ENCODE data around the gene BBS1.
A peak's percentile ranks its signal among the peaks of the same experiment; 100 is the strongest.
"Not testable (repeated sequence)": the region's sequence is repeated elsewhere in the genome, so short reads cannot be mapped to it uniquely, and the experiment has no call there.

Gene BBS1

GRCh38 chr11:66510271-66510989 lies at the start of gene BBS1:
TSS of gene BBS1 (plus strand) at chr11:66510635. CDS start at chr11:66510660, 25 bp downstream.
- H3K27ac ChIP-seq, result peak within 1 kb of the TSS; percentile 66
- TF ChIP-seq ZFX (IDR thresholded peaks at IDR 0.05) (peak; percentile 86; the same call in 1 of the 2 replicates), CTCF (conservative IDR thresholded peaks at IDR 0.05) (no peak)

GRCh38 chr11:66462010-66462409 lies 48.4 kb upstream of the BBS1 start:
- no peak for TF ChIP-seq CTCF (conservative IDR thresholded peaks at IDR 0.05)
- no peak for TF ChIP-seq ZFX (IDR thresholded peaks at IDR 0.05)
- no peak overlapping the region for H3K27ac ChIP-seq

GRCh38 chr11:66462911-66463310 lies 47.5 kb upstream of the BBS1 start:
- H3K27ac ChIP-seq, result no peak overlapping the region
- TF ChIP-seq ZFX (IDR thresholded peaks at IDR 0.05) (no peak), CTCF (conservative IDR thresholded peaks at IDR 0.05) (no peak)

GRCh38 chr11:66464116-66464515 lies 46.3 kb upstream of the BBS1 start:
- not testable (repeated sequence) for H3K27ac ChIP-seq

GRCh38 chr11:66464916-66465315 lies 45.5 kb upstream of the BBS1 start:
- TF ChIP-seq ZFX (IDR thresholded peaks at IDR 0.05) (no peak), CTCF (conservative IDR thresholded peaks at IDR 0.05) (no peak)
- H3K27ac ChIP-seq, result no peak overlapping the region

GRCh38 chr11:66465373-66466224 lies 44.8 kb upstream of the BBS1 start:
- TF ChIP-seq ZFX (IDR thresholded peaks at IDR 0.05) (no peak), CTCF (conservative IDR thresholded peaks at IDR 0.05) (no peak)
- no peak overlapping the region for H3K27ac ChIP-seq

- H3K27ac ChIP-seq, result peak within 1 kb of the TSS; percentile 68
- no peak for TF ChIP-seq CTCF (conservative IDR thresholded peaks at IDR 0.05)
- TF ChIP-seq ZFX (IDR thresholded peaks at IDR 0.05), result no peak
Observed at GRCh38 chr11:66466225-66467033, 44.0 kb upstream of the BBS1 start, which contains the start of gene PELI3. TSS of gene PELI3 (plus strand) at chr11:66466905. CDS start at chr11:66468129, 1,224 bp downstream.

All from C4-2B (cell line).